Endothelial cell of umbilical vein (primary cell): ENCODE results near the gene ADARB2. TPM values are rescaled to one million over a fixed set of nuclear protein-coding genes. Genes with fewer than 3 reads are reported as not detected.

Source experiments
- BruUV-seq: library from RNA; stranded (reverse); fragments of 400-500 nt; replicated peaks from 2 replicates; lab custom pipeline; 2021; lab: Mats Ljungman, UMichigan
- CTCF ChIA-PET: fragments of 300-600, 350-600 bp; sonication (Branson Sonifier 250); formaldehyde crosslinking; loops from one replicate; lab custom pipeline; 2021; ENCODE audit warnings: antibody characterized with exemption, inconsistent platforms; lab: Charles Lee
- POLR2A ChIA-PET: fragments of 300-600, 350-600 bp; sonication (Branson Sonifier 250); formaldehyde crosslinking; loops from one replicate; lab custom pipeline; 2021; ENCODE audit warnings: antibody characterized with exemption, inconsistent platforms; lab: Charles Lee
- DNase-seq: peaks from one replicate; pipeline ENCODE4 v3.0.0-alpha.2; 2011; ENCODE audit warnings: low read depth, low spot score
- FAIRE-seq: peaks from 2 replicates; lab custom pipeline; 2011; peaks lifted over from hg19 to GRCh38; lab: Jason Lieb, UNC
- H2AFZ ChIP-seq: 2 replicates; pipeline ENCODE4 v1.6.0; 2012; ENCODE audit warnings: low read depth, low read length, control low read depth, inconsistent platforms
- H3K27ac ChIP-seq: 2 replicates; pipeline ENCODE4 v1.5.1; 2011; ENCODE audit warnings: low read depth, mild to moderate bottlenecking, control low read depth, low read length, moderate library complexity; ENCODE audit not compliant: insufficient read depth
- H3K27me3 ChIP-seq, 2 experiments: 2 replicates each; pipeline versions ENCODE4 v1.6.0 to v1.6.1; 2011; ENCODE audit warnings: low read length in 2 of 2, mixed read lengths in 1 of 2; ENCODE audit not compliant: control insufficient read depth in 2 of 2, insufficient read depth in 2 of 2
- H3K36me3 ChIP-seq, 2 experiments: 2 replicates in 1 of 2; 3 replicates in 1 of 2; pipeline ENCODE4 v1.5.1; 2011; ENCODE audit warnings: low read length in 2 of 2, mild to moderate bottlenecking in 1 of 2, moderate library complexity in 1 of 2; ENCODE audit not compliant: control insufficient read depth in 2 of 2, insufficient read depth in 2 of 2; ENCODE audit errors: extremely low read depth in 1 of 2
- H3K4me1 ChIP-seq: 3 replicates; pipeline ENCODE4 v1.5.1; 2011; ENCODE audit warnings: mild to moderate bottlenecking, low read length; ENCODE audit not compliant: control insufficient read depth, insufficient read depth; ENCODE audit errors: extremely low read depth
- H3K4me2 ChIP-seq: 2 replicates; pipeline ENCODE4 v1.6.1; 2011; ENCODE audit warnings: low read length, control low read depth, mixed read lengths; ENCODE audit not compliant: insufficient read depth
- H3K4me3 ChIP-seq, 3 experiments: fragments of 200-600 bp in 1 of 3; sonication (generic), shearing (Covaris generic) in 1 of 3; replicated peaks in 1 of 3; 2 replicates each; pipeline ENCODE4 v1.5.1; 2011 to 2016; ENCODE audit warnings: control low read depth in 3 of 3, low read length in 3 of 3, mild to moderate bottlenecking in 2 of 3, inconsistent platforms in 1 of 3, low read depth in 1 of 3, moderate library complexity in 1 of 3; ENCODE audit not compliant: insufficient read depth in 1 of 3
- H3K79me2 ChIP-seq: 2 replicates; pipeline ENCODE4 v1.6.0; 2012; ENCODE audit warnings: low read length, inconsistent platforms; ENCODE audit not compliant: control insufficient read depth, insufficient read depth
- H3K9ac ChIP-seq: replicated peaks from 2 replicates; pipeline ENCODE3; 2011; ENCODE audit warnings: low read length, control low read depth; ENCODE audit not compliant: insufficient read depth; ENCODE audit errors: extremely low read depth
- H3K9me1 ChIP-seq: replicated peaks from 3 replicates; pipeline ENCODE4 v1.6.0; 2011; ENCODE audit warnings: mild to moderate bottlenecking, low read length; ENCODE audit not compliant: control insufficient read depth, insufficient read depth; ENCODE audit errors: extremely low read depth
- H3K9me3 ChIP-seq: replicated peaks from 2 replicates; pipeline ENCODE4 v1.5.1; 2012; ENCODE audit warnings: low read length, inconsistent platforms; ENCODE audit not compliant: control insufficient read depth, insufficient read depth
- H4K20me1 ChIP-seq: replicated peaks from 2 replicates; pipeline ENCODE3; 2011; ENCODE audit warnings: mild to moderate bottlenecking, low read length; ENCODE audit not compliant: control insufficient read depth, insufficient read depth; ENCODE audit errors: extremely low read depth
- EZH2 ChIP-seq: IDR thresholded peaks from 2 replicates; pipeline ENCODE4 v1.6.1; 2012; ENCODE audit warnings: borderline replicate concordance, low read depth, mild to moderate bottlenecking, moderate library complexity, low read length, inconsistent platforms; ENCODE audit not compliant: severe bottlenecking
- FOS ChIP-seq: IDR thresholded peaks from 2 replicates; pipeline ENCODE4 v1.6.1; 2011; ENCODE audit warnings: mild to moderate bottlenecking, low read length, moderate library complexity, borderline replicate concordance; ENCODE audit not compliant: insufficient read depth
- GATA2 ChIP-seq: IDR thresholded peaks from 2 replicates; pipeline ENCODE4 v1.7.0; 2011; ENCODE audit warnings: low read depth, mild to moderate bottlenecking, moderate library complexity, mixed read lengths, low read length; ENCODE audit not compliant: insufficient read length, insufficient read depth
- JUN ChIP-seq: IDR thresholded peaks from 2 replicates; pipeline ENCODE4 v1.6.1; 2011; ENCODE audit warnings: borderline replicate concordance, low read depth; ENCODE audit not compliant: insufficient read length, insufficient read depth
- MYC ChIP-seq: IDR thresholded peaks from one replicate; pipeline ENCODE4 v1.6.1; 2011; ENCODE audit warnings: mild to moderate bottlenecking, low read depth, low read length
- POLR2A ChIP-seq: IDR thresholded peaks from 2 replicates; pipeline ENCODE4 v1.6.1; 2012; ENCODE audit warnings: low read depth, mild to moderate bottlenecking, control low read depth, low read length
- POLR2AphosphoS5 ChIP-seq: IDR thresholded peaks from 2 replicates; pipeline ENCODE4 v1.6.1; 2012; ENCODE audit warnings: low read depth, mild to moderate bottlenecking, control low read depth, low read length, moderate library complexity; ENCODE audit not compliant: insufficient read depth
- dilution Hi-C: fragments of 300-500 bp; cut with MboI; formaldehyde crosslinking; loops from one replicate; pipeline ENCODE4 v1.15.0; 2019; ENCODE audit warnings: low sequenced_read_pairs; ENCODE audit not compliant: extremely low pct_ligation_motif_present
- intact Hi-C: fragments of 100-400 bp; cut with micrococcal nuclease; formaldehyde crosslinking; loops from one replicate; pipeline ENCODE4 v1.10.0; 2022
- polyA plus RNA-seq, 4 experiments: library from polyadenylated mRNA; depleted of rRNA in 3 of 4; stranded (reverse) in 3 of 4; unstranded in 1 of 4; fragments of >200 nt; gene quantifications; 2 replicates each; pipeline versions ENCODE4 v1.2.1 to v1.2.3, GENCODE V29; 2011 to 2012; ENCODE audit warnings: missing spikeins in 1 of 4
- total RNA-seq: library from RNA; stranded (reverse); gene quantifications from 2 replicates; pipeline ENCODE4 v1.2.3, GENCODE V29; 2021
- TF ChIP-seq, protein P1 (sequence below), 2 donors: IDR thresholded peaks; 1 replicate in 1 of 2; 2 replicates in 1 of 2; pipeline ENCODE4 v1.5.1; 2011; ENCODE audit warnings: low read length in 2 of 2, mild to moderate bottlenecking in 2 of 2, moderate library complexity in 2 of 2, control low read depth in 1 of 2, inconsistent platforms in 1 of 2, low read depth in 1 of 2; ENCODE audit not compliant: insufficient read depth in 1 of 2; ENCODE audit errors: extremely low read depth in 1 of 2
- TF ChIP-seq, protein P2 (sequence below): IDR thresholded peaks from 2 replicates; pipeline ENCODE4 v1.6.1; 2011; ENCODE audit not compliant: insufficient read depth, insufficient read length

The ADARB2 gene
- total and polyA plus RNA-seq, 2 donors (not counting 3 experiments of a cell fraction or from before 2014, with no cell fraction given) = not detected

DNA sequence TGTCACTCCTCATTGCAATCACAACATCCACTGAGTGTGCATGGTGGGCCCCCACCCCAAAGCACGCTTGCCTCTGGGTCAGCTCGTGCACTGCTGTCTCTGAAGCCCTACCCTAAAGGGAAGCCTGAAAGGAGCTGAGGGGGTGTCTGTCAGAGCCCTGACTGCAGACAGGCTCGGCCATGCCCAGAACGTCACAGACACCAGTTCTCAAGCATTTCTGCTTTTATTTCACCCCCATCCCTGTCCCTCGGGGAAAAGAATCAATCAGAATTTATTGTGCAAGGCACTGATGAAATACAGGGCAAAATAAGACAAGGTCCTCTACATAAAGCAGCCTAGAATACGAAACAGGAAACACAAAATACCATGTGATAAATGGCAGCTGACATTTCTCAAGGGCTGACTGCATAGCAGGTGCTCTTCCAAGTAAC is 449.3 kb downstream of the ADARB2 start:
- H3K27ac ChIP-seq = no peak overlapping the region
- H2AFZ ChIP-seq = no peak overlapping the region
- FAIRE-seq (no peak), DNase-seq (no peak)
- no peaks in the 10 kb centered on the region for H3K4me1 ChIP-seq
- no peaks in the 10 kb centered on the region for H3K9me1 ChIP-seq
- no peak overlapping the region for H3K4me2 ChIP-seq
- ChIA-PET POLR2A (no interaction called here), CTCF (no interaction called here)
- no peaks in the 10 kb centered on the region for H3K36me3 ChIP-seq
- no peak overlapping the region for H3K9ac ChIP-seq
- H3K4me3 ChIP-seq = no peak overlapping the region
- H3K27me3 ChIP-seq = no peaks in the 10 kb centered on the region
- intact Hi-C loops = no loop called here
- TF ChIP-seq JUN (no peak), FOS (no peak)
- no peaks in the 10 kb centered on the region for H3K79me2 ChIP-seq
- dilution Hi-C loops = no loop called here
- BruUV-seq = no TSS peak
- H3K9me3 ChIP-seq = no peaks in the 10 kb centered on the region
- H4K20me1 ChIP-seq = no peaks in the 10 kb centered on the region

DNA sequence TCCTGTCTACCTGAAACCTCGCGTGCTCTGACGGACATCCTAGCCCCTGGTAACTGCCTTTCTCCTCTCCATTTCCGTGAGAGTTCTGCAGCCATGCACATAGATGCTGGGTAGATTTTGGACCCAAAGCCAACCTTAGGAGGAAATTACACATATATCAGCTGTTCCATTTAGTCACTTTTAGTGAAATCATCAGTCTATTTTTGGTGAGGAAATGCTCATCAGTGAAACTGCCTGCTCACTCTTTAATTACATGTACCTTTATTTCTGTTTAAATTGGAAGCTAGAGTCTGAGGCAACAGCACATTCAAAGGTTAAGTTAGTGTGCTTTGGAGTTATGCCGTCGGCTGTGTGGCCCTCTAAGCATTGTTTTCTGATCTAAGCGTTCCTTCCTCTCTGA is 449.8 kb downstream of the ADARB2 start:
- Histone ChIP-seq H3K4me2 (no peak overlapping the region), H3K9me1 (no peaks in the 10 kb centered on the region), H2AFZ (no peak overlapping the region), H3K27ac (no peak overlapping the region), H3K4me1 (no peaks in the 10 kb centered on the region), H3K79me2 (no peaks in the 10 kb centered on the region), H3K4me3 (no peak overlapping the region), H3K9ac (no peak overlapping the region), H3K27me3 (no peaks in the 10 kb centered on the region), H3K36me3 (no peaks in the 10 kb centered on the region), H3K9me3 (no peaks in the 10 kb centered on the region), H4K20me1 (no peaks in the 10 kb centered on the region)
- intact Hi-C loops (no loop called here), dilution Hi-C loops (no loop called here)
- CTCF ChIA-PET = no interaction called here
- POLR2A ChIA-PET = no interaction called here
- no peak for FAIRE-seq
- no peak for DNase-seq
- TF ChIP-seq EZH2 (no peak), FOS (no peak), GATA2 (no peak), POLR2AphosphoS5 (no peak), MYC (no peak), JUN (no peak), POLR2A (no peak)
- TF ChIP-seq, protein P1, sequence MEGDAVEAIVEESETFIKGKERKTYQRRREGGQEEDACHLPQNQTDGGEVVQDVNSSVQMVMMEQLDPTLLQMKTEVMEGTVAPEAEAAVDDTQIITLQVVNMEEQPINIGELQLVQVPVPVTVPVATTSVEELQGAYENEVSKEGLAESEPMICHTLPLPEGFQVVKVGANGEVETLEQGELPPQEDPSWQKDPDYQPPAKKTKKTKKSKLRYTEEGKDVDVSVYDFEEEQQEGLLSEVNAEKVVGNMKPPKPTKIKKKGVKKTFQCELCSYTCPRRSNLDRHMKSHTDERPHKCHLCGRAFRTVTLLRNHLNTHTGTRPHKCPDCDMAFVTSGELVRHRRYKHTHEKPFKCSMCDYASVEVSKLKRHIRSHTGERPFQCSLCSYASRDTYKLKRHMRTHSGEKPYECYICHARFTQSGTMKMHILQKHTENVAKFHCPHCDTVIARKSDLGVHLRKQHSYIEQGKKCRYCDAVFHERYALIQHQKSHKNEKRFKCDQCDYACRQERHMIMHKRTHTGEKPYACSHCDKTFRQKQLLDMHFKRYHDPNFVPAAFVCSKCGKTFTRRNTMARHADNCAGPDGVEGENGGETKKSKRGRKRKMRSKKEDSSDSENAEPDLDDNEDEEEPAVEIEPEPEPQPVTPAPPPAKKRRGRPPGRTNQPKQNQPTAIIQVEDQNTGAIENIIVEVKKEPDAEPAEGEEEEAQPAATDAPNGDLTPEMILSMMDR (IDR thresholded peaks at IDR 0.05; ENCODE audit: extremely low read depth in 1 of 2, insufficient read depth in 1 of 2, low read depth in 1 of 2, low read length in 2 of 2) = no peak
- TF ChIP-seq, protein P2, sequence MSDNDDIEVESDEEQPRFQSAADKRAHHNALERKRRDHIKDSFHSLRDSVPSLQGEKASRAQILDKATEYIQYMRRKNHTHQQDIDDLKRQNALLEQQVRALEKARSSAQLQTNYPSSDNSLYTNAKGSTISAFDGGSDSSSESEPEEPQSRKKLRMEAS = no peak
- BruUV-seq = no TSS peak
